GM12801 (cell line): ENCODE results near the gene ACOT8.

Experiments
- TF ChIP-seq, protein P1 (sequence below): IDR thresholded peaks from one replicate; pipeline ENCODE4 v1.5.1; 2011; ENCODE audit warnings: control low read depth; ENCODE audit not compliant: insufficient read length; ENCODE audit errors: extremely low read depth

Gene ACOT8

DNA sequence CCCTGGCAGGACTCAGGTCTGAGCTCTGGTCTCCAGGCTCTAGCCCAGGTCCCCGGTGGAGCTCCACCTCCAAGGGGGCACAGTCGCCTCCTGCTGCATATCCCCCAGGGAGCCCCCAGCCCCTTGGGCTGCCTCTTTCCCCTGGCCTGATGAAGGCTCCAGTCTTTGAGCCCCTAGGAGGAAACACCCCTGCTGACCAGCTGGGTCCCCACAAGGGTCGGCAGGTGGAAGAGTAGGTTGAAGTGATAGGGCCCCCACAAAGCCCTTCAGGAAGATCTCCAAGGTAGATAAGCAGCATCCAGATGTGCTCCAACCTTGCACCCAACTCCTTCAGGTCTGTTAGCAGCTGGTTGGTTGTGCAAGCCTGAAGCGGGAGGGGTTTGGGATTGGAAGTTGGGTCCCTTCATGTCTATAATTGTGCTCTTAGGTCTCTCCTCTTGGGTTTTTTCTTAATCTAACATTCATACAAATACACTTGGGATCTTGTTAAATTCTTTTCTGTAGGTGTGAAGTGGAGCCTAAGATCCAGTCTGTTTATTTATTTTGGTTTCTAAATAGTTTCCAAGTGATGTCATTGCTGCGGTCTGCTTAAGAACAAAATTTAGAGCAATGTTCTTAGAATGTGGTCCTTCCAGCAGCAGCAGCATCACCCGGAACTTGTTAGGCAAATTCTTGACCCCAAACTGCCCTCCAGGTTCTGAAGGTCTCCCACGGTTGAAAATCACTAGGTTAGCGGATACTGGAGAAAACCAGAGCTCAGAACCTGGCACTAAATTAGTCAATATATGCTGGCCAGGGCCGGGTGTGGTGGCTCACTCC, 39.6 kb downstream of the ACOT8 start:
- TF ChIP-seq, protein P1, sequence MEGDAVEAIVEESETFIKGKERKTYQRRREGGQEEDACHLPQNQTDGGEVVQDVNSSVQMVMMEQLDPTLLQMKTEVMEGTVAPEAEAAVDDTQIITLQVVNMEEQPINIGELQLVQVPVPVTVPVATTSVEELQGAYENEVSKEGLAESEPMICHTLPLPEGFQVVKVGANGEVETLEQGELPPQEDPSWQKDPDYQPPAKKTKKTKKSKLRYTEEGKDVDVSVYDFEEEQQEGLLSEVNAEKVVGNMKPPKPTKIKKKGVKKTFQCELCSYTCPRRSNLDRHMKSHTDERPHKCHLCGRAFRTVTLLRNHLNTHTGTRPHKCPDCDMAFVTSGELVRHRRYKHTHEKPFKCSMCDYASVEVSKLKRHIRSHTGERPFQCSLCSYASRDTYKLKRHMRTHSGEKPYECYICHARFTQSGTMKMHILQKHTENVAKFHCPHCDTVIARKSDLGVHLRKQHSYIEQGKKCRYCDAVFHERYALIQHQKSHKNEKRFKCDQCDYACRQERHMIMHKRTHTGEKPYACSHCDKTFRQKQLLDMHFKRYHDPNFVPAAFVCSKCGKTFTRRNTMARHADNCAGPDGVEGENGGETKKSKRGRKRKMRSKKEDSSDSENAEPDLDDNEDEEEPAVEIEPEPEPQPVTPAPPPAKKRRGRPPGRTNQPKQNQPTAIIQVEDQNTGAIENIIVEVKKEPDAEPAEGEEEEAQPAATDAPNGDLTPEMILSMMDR, result no peak

DNA sequence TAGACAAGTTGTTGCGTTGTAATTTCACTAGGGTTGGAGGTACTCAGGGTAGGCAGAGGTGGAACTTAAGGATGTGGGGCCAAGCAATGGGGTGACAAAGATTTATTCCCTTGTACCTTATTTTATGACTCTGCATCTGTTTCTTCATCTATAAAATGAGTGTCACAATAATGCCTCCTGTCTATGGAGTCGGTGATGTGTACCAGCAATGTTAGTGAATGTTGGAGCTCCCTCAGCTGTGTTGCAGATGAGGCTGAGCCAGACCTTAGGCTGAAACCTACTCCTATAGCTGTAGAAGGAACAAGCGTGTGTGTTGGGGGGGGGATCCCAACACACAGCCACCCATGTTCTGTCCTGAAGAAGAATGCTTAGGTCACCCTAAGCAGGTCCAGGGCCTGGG, 40.2 kb downstream of the ACOT8 start:
- TF ChIP-seq, protein P1, result no peak

DNA sequence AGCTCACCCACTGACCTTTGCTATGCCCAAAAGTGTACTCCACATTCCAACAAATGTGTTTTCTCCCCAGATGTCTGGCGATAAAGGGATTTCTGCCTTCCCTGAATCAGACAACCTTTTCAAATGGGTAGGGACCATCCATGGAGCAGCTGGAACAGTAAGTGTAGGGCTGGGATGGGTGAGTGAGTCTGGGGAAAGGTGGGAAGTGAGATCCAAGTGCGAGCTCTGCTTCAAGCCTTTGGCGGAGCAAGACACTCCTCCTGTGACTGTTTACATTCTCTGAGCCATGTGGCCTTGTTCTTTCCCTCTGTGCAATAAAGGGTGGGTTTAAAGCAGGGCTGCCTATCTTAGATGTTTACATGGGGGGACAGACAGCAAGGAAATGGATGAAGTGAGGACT, 42.9 kb downstream of the ACOT8 start:
- TF ChIP-seq, protein P1, result no peak

DNA sequence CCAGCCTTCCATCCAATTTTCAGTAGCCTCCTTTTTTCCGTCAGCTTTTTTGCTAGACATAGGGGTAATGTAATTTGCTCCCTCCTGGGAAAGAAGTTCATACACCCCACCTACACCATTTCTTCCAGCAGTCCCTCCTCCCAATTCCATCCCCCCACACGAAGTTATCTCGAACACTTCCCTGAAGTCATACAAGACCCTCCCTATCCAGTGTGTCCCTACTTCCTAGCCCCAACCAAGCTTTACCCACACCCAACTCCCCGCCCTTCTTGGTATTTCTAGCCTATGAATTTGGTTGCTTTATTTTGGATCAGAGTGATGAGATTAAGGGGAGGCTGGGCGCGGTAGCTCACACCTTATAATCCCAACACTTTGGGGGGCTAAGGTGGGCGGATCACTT, 43.7 kb downstream of the ACOT8 start:
- TF ChIP-seq, protein P1, result no peak

DNA sequence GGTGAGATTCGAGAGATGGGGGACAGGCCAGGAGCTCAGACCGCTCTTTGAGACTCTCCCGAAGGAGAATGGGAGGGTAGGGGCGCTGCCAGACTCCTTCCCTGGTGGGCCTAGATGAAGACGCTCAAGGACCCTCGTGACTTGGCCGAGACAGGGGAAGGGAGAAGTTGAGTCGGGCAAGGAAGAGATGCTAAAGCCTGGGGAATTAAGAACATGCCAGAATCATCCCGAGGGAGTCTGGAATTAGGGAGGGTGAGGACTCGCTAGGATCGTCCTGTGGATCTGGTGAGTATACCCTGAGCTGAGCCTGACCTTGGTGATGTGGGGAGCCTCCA, 44.2 kb downstream of the ACOT8 start:
- TF ChIP-seq, protein P1, result no peak

DNA sequence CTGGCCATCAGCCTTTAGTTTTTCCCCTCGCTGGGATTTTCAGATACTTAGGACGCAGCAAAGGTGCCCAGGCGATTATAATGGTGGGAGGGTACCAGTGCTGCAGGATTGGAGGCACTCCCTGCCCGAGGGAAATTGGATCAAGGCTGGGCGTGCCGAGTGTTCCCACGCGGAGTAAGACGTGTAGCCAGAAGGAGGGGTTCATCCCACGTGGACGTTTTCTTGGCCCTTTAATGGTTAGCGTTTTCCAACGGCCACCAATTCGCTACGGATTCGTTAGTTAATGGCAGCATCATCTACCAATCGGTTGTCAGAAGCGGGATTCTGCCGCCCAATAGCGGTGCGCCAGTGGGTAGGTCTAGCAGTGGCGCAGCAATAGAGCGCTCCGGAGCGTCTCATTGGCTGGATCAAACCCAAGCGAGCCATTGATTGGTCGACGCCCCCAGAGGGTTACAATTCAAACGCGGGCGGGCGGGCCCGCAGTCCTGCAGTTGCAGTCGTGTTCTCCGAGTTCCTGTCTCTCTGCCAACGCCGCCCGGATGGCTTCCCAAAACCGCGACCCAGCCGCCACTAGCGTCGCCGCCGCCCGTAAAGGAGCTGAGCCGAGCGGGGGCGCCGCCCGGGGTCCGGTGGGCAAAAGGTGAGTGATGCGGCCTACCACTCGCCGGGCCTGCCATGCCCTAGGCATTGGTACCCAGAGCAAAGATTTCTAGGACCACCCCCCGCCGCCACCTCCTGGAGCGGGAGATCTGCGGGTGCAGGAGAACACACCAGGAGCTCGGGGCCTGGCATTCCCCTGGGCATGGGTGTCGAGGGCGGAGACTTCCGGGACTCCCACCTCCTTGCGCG, 44.8 kb downstream of the ACOT8 start, which contains the start of gene UBE2C:
TSS of gene UBE2C (plus strand) at position 488 of the 849 bp plus-strand sequence. CDS start at position 540, 52 bp downstream.
- TF ChIP-seq, protein P1, result no peak

DNA sequence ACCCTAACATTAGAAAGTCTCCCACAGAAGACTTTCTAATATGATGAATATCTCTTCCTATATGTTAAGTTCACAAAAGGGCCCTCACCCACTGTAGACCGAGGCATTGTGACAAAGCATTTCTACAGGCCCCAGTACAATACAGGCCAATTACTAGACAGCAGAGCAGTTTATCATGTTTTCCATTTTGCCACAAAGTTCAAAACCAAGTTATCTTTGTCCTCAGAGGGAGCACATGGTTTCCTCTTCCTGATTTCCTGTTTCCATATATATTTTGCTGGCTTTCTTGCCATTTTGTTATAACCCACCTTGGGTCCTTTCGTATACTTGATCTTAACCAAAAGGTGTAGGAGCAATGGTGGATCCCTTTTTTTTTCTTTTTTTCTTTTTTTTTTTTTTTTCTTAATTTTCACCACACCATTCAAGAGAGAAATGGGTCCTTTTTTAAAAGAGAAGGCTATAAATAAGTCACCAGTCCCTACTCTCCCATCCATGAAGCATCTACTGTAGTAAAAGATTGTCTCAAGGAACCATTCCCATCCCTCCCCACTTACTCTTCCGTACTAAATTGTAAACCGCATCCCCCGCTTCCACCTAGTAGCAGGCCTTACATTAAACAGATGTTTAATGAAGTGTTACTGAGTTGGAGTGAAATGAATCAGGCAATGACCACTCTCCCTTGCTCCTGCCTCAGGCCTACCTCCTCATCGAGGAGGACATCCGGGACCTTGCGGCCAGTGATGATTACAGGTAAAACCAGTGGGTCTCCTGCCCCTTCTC, 46.8 kb downstream of the ACOT8 start:
- TF ChIP-seq, protein P1, result no peak
